Upper lobe of right lung (tissue), 1 donor: ENCODE measurements around the gene AGO3. TPM values are rescaled to one million over a fixed set of nuclear protein-coding genes. Genes with fewer than 3 reads are reported as not detected.

Source experiments
- ATAC-seq: fragments of 200-7000 bp; cut with Tn5 transposase; one replicate; pipeline ENCODE4 v1.9.1; 2020; ENCODE audit warnings: mild to moderate bottlenecking, moderate library complexity
- DNase-seq: peaks from one replicate; pipeline ENCODE4 v3.0.0-alpha.2; 2020
- H3K27ac ChIP-seq: fragments of 200-600 bp; one replicate; pipeline ENCODE4 v1.8.0; 2022
- H3K27me3 ChIP-seq: fragments of 200-600 bp; one replicate; pipeline ENCODE4 v1.8.0; 2022; ENCODE audit warnings: mild to moderate bottlenecking
- H3K36me3 ChIP-seq: fragments of 200-600 bp; one replicate; pipeline ENCODE4 v1.8.0; 2022
- H3K4me1 ChIP-seq: fragments of 200-600 bp; one replicate; pipeline ENCODE4 v1.8.0; 2022
- H3K4me3 ChIP-seq: fragments of 200-600 bp; one replicate; pipeline ENCODE4 v1.8.0; 2022; ENCODE audit warnings: mild to moderate bottlenecking
- H3K9me3 ChIP-seq: fragments of 200-600 bp; one replicate; pipeline ENCODE4 v1.8.0; 2022
- intact Hi-C: fragments of 100-400 bp; cut with DNase I; formaldehyde crosslinking; loops from one replicate; pipeline ENCODE4 v1.11.0; 2022
- total RNA-seq: library from RNA; stranded (reverse); fragmentation: NEBNext Ultra II Directional; extraction: Animal tissue kit (Norgen Biotek cat#: 25700); gene quantifications from one replicate; pipeline ENCODE4 v1.2.1, GENCODE V29; 2021
- TF ChIP-seq, protein P1 (sequence below): fragments of 200-600 bp; IDR thresholded peaks from one replicate; pipeline ENCODE4 v1.8.0; 2022; ENCODE audit warnings: antibody characterized with exemption
- donor health status: DM: no; HTN: yes; CAD: no; lungs with severe emphysema.

Gene AGO3
- total RNA-seq, 1 donor from 2014 or later: 34.1 TPM

DNA sequence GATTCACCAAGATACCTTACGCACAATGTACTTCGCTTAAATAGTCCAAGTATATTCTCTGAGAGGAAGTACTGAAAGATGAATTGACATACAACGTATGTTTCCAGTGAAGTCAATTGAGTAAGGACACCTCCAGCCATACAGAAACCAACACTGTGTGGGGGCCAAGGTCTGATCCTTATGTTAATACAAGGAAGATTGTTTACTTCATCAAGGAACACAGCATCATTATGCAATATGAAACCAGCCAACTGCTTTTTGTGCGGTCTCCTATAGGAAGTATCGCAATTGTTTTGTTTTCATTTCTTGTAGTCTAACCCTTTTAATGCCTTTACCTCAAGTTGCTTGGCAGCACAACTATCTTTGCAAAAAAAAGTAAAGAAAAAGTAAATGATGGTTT lies 124.8 kb downstream of the AGO3 start:
- intact Hi-C loops: no loop called here
- ATAC-seq (peak; percentile 43), DNase-seq (no peak)
- no peaks in the 10 kb centered on the region for H3K4me1 ChIP-seq
- no peak overlapping the region for H3K27ac ChIP-seq
- no peaks in the 10 kb centered on the region for H3K9me3 ChIP-seq
- TF ChIP-seq, protein P1, sequence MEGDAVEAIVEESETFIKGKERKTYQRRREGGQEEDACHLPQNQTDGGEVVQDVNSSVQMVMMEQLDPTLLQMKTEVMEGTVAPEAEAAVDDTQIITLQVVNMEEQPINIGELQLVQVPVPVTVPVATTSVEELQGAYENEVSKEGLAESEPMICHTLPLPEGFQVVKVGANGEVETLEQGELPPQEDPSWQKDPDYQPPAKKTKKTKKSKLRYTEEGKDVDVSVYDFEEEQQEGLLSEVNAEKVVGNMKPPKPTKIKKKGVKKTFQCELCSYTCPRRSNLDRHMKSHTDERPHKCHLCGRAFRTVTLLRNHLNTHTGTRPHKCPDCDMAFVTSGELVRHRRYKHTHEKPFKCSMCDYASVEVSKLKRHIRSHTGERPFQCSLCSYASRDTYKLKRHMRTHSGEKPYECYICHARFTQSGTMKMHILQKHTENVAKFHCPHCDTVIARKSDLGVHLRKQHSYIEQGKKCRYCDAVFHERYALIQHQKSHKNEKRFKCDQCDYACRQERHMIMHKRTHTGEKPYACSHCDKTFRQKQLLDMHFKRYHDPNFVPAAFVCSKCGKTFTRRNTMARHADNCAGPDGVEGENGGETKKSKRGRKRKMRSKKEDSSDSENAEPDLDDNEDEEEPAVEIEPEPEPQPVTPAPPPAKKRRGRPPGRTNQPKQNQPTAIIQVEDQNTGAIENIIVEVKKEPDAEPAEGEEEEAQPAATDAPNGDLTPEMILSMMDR: no peak
- H3K4me3 ChIP-seq: no peak overlapping the region
- H3K36me3 ChIP-seq: peaks cover 35% of the 10 kb centered on the region
- H3K27me3 ChIP-seq: no peaks in the 10 kb centered on the region

DNA sequence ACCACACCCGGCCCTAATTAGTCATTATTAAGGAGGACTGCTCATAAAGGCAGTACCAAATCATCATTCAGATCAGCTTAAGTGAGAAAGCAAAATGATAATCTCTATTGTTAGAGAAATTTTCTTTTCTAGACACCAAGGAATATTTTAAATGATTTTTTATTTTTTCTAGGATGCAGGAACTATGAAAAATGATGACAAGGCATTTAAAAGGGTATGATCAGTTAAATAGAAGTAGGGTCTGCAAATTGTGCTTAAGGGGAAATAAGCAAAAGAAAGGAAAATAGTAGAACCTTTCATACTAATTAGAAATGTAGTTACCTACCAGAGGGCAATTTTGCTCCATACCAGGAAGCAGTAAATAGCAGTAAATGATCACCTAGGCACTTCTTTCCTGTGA lies 131.4 kb downstream of the AGO3 start:
- Histone ChIP-seq H3K27me3 (no peaks in the 10 kb centered on the region), H3K27ac (no peak overlapping the region), H3K36me3 (peaks cover 6% of the 10 kb centered on the region), H3K4me1 (no peaks in the 10 kb centered on the region), H3K9me3 (no peaks in the 10 kb centered on the region), H3K4me3 (no peak overlapping the region)
- DNase-seq (no peak), ATAC-seq (no peak)
- intact Hi-C loops: no loop called here
- TF ChIP-seq, protein P1: no peak

DNA sequence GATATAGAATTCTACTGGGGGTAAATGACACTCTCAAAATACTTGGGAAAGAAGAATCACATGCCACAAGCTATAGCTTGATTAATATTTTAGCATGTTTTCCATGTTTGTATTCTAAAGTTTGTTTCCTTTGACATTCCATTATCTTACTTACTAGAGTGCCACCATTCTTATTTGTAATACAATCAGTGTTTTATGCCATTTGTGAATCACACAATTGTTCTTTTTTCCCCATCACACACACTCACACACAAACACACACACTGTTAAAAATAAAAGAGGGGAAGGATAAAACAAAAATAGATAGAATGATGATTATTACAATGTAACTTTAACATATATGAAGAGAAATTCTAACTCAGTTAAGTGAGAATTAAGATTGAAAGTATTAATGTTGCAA lies 137.0 kb downstream of the AGO3 start:
- Histone ChIP-seq H3K36me3 (no peaks in the 10 kb centered on the region), H3K27me3 (no peaks in the 10 kb centered on the region), H3K27ac (no peak overlapping the region), H3K4me3 (no peak overlapping the region), H3K4me1 (no peaks in the 10 kb centered on the region), H3K9me3 (no peaks in the 10 kb centered on the region)
- TF ChIP-seq, protein P1: no peak
- intact Hi-C loops: no loop called here
- ATAC-seq (no peak), DNase-seq (no peak)

- H3K27ac ChIP-seq: no peak overlapping the region
- H3K4me1 ChIP-seq: no peaks in the 10 kb centered on the region
- DNase-seq (no peak), ATAC-seq (no peak)
- H3K4me3 ChIP-seq: no peak overlapping the region
- intact Hi-C loops: no loop called here
- H3K9me3 ChIP-seq: no peaks in the 10 kb centered on the region
- H3K27me3 ChIP-seq: no peaks in the 10 kb centered on the region
- H3K36me3 ChIP-seq: no peaks in the 10 kb centered on the region
- TF ChIP-seq, protein P1: no peak
Measured at GRCh38 chr1:36068866-36069265, 138.0 kb downstream of the AGO3 start.

GRCh38 chr1:36070349-36070748 lies 139.4 kb downstream of the AGO3 start:
- no peaks in the 10 kb centered on the region for H3K4me1 ChIP-seq
- H3K27me3 ChIP-seq: no peaks in the 10 kb centered on the region
- H3K36me3 ChIP-seq: no peaks in the 10 kb centered on the region
- TF ChIP-seq, protein P1: no peak
- H3K4me3 ChIP-seq: no peak overlapping the region
- H3K9me3 ChIP-seq: no peaks in the 10 kb centered on the region
- ATAC-seq (no peak), DNase-seq (no peak)
- no peak overlapping the region for H3K27ac ChIP-seq
- intact Hi-C loops: no loop called here

DNA sequence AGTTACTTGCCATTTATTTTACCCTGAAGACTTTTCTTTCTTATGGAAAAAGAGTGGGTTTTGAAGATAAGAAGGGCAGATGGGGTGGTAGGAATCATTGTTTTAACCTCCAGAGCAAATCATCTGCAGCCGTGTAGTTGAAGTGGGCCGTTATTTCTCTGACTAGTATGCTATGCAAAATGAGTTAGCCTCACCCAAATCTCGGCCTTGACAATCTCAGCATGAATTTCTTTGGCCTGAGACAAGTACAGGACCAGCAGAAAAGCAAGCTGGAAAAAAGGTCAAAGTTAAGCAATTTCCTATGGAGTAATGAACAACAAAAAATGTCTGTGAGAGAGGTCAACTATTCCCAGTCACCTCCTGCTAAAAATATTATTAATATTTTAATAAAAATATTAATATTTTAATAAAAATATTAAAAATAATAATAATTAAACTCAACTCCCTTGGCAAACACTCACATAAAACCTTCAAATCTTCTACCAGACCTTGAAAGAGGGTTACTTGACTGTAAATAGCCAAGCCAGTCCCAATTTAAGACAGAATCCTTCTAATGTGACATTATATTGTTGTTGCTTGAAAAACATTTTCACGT lies 146.2 kb downstream of the AGO3 start:
- DNase-seq (no peak), ATAC-seq (no peak)
- TF ChIP-seq, protein P1: no peak
- no peaks in the 10 kb centered on the region for H3K4me1 ChIP-seq
- H3K27ac ChIP-seq: no peak overlapping the region
- no peaks in the 10 kb centered on the region for H3K27me3 ChIP-seq
- H3K36me3 ChIP-seq: no peaks in the 10 kb centered on the region
- no peaks in the 10 kb centered on the region for H3K9me3 ChIP-seq
- intact Hi-C loops: no loop called here
- no peak overlapping the region for H3K4me3 ChIP-seq
